SK-N-SH treated with all-trans-retinoic acid at 6 μM for 48 hours (cell line): ENCODE results near the gene TAAR9.

Experiments used
- ARNTL ChIP-seq: fragments of 450-650 bp; formaldehyde crosslinking; IDR thresholded peaks from 2 replicates; pipeline ENCODE4 v1.5.0; 2020; ENCODE audit warnings: low read depth, mild to moderate bottlenecking, moderate library complexity, borderline replicate concordance
- BACH2 ChIP-seq: fragments of 250-450 bp; sonication (Bioruptor Pico); IDR thresholded peaks from 2 replicates; pipeline ENCODE4 v1.9.0; 2021; ENCODE audit warnings: mild to moderate bottlenecking, borderline replicate concordance
- CREB5 ChIP-seq: fragments of 250-450 bp; sonication (Bioruptor Pico); IDR thresholded peaks from 2 replicates; pipeline ENCODE4 v1.5.1; 2020; ENCODE audit warnings: low read depth, mild to moderate bottlenecking, moderate library complexity
- ISL1 ChIP-seq: fragments of 250-450 bp; sonication (Bioruptor Pico); IDR thresholded peaks from 2 replicates; pipeline ENCODE4 v2.1.2; 2022; ENCODE audit warnings: mild to moderate bottlenecking, moderate library complexity
- OSR1 ChIP-seq: fragments of 250-450 bp; sonication (Bioruptor Pico); IDR thresholded peaks from 2 replicates; pipeline ENCODE4 v1.8.0; 2022; ENCODE audit warnings: moderate library complexity, mild to moderate bottlenecking, inconsistent platforms
- PPARA ChIP-seq: fragments of 250-450 bp; sonication (Bioruptor Pico); IDR thresholded peaks from 2 replicates; pipeline ENCODE4 v1.5.0; 2020; ENCODE audit warnings: mild to moderate bottlenecking, borderline replicate concordance
- TOX ChIP-seq: fragments of 250-450 bp; sonication (Bioruptor Pico); IDR thresholded peaks from 2 replicates; pipeline ENCODE4 v1.8.0; 2021; ENCODE audit warnings: mild to moderate bottlenecking, moderate library complexity, borderline replicate concordance
- ZFP3 ChIP-seq: fragments of 250-450 bp; sonication (Bioruptor Pico); IDR thresholded peaks from 2 replicates; pipeline ENCODE4 v1.5.0; 2020; ENCODE audit warnings: mild to moderate bottlenecking, moderate library complexity
- ZFP30 ChIP-seq: fragments of 450-650 bp; formaldehyde crosslinking; IDR thresholded peaks from 2 replicates; pipeline ENCODE4 v1.5.0; 2022; ENCODE audit warnings: mild to moderate bottlenecking, moderate library complexity

GRCh38 chr6:132587424-132587823 lies 49.3 kb downstream of the TAAR9 start:
- TF ChIP-seq TOX (no peak), ISL1 (CRISPR knock-in tag) (no peak), PPARA (CRISPR knock-in tag) (no peak), CREB5 (CRISPR knock-in tag) (no peak), BACH2 (no peak), ARNTL (CRISPR knock-in tag) (no peak), OSR1 (no peak), ZFP30 (CRISPR knock-in tag) (no peak), ZFP3 (CRISPR knock-in tag) (no peak)
